WTC11 (cell line): ENCODE measurements around the gene ZFPM1. TPM values are rescaled to one million over a fixed set of nuclear protein-coding genes. Genes with fewer than 3 reads are reported as not detected.

ENCODE experiments used
- ATAC-seq: fragments of 200-7000 bp; cut with Tn5 transposase; 2 replicates; pipeline ENCODE4 v1.10.0; 2021; ENCODE audit warnings: mild to moderate bottlenecking, moderate library complexity
- CTCF ChIA-PET: fragments of 300-600 bp; sonication (Branson Sonifier 250); formaldehyde crosslinking; loops from one replicate; lab custom pipeline; 2021; ENCODE audit warnings: antibody characterized with exemption; lab: Charles Lee
- POLR2A ChIA-PET: fragments of 350-600 bp; sonication (Branson Sonifier 250); formaldehyde crosslinking; loops from one replicate; lab custom pipeline; 2021; ENCODE audit warnings: antibody characterized with exemption; lab: Charles Lee
- DNase-seq: peaks from one replicate; pipeline ENCODE4 v3.0.0; 2021; ENCODE audit warnings: low spot score
- H3K27ac Mint-ChIP-seq: 2 replicates; pipeline ENCODE4 v1.8.0; 2021; ENCODE audit warnings: mixed read lengths
- H3K27me3 Mint-ChIP-seq: 2 replicates; pipeline ENCODE4 v1.8.0; 2021; ENCODE audit warnings: low read depth, mild to moderate bottlenecking, moderate library complexity, mixed read lengths
- H3K36me3 Mint-ChIP-seq: 2 replicates; pipeline ENCODE4 v1.8.0; 2021; ENCODE audit warnings: mixed read lengths
- H3K4me1 Mint-ChIP-seq: 2 replicates; pipeline ENCODE4 v1.8.0; 2022; ENCODE audit warnings: mixed read lengths
- H3K4me3 Mint-ChIP-seq: 2 replicates; pipeline ENCODE4 v1.8.0; 2021; ENCODE audit warnings: mild to moderate bottlenecking, moderate library complexity, mixed read lengths
- H3K9me3 Mint-ChIP-seq: 2 replicates; pipeline ENCODE4 v1.8.0; 2021; ENCODE audit warnings: mixed read lengths
- ESRRA ChIP-seq: sonication (generic); formaldehyde crosslinking; IDR thresholded peaks from 2 replicates; pipeline ENCODE4 v1.8.1; 2022; ENCODE audit warnings: mild to moderate bottlenecking, missing genetic modification reagents, borderline replicate concordance
- GRHL2 ChIP-seq: fragments of 250-450 bp; sonication (Bioruptor Pico); IDR thresholded peaks from 2 replicates; pipeline ENCODE4 v1.8.0; 2022; ENCODE audit warnings: mild to moderate bottlenecking, moderate library complexity; ENCODE audit not compliant: insufficient replicate concordance, severe bottlenecking
- HMGA2 ChIP-seq: fragments of 250-450 bp; sonication (Bioruptor Pico); IDR thresholded peaks from 2 replicates; pipeline ENCODE4 v1.4.0; 2021; ENCODE audit warnings: mild to moderate bottlenecking, moderate library complexity
- JAZF1 ChIP-seq: fragments of 250-450 bp; sonication (Bioruptor Pico); IDR thresholded peaks from 2 replicates; pipeline ENCODE4 v1.9.0; 2021; ENCODE audit warnings: moderate library complexity, mild to moderate bottlenecking, inconsistent platforms
- MYBL2 ChIP-seq: sonication (generic); formaldehyde crosslinking; IDR thresholded peaks from 2 replicates; pipeline ENCODE4 v1.8.1; 2023; ENCODE audit warnings: mild to moderate bottlenecking, moderate library complexity, missing genetic modification reagents
- NFATC4 ChIP-seq: fragments of 250-450 bp; sonication (Bioruptor Pico); IDR thresholded peaks from 2 replicates; pipeline ENCODE4 v1.9.0; 2021; ENCODE audit warnings: mild to moderate bottlenecking
- NR2C2 ChIP-seq: sonication (generic); formaldehyde crosslinking; IDR thresholded peaks from 2 replicates; pipeline ENCODE4 v1.8.0; 2022; ENCODE audit warnings: mild to moderate bottlenecking, missing genetic modification reagents
- STAT6 ChIP-seq: sonication (generic); formaldehyde crosslinking; conservative IDR thresholded peaks from 2 replicates; pipeline ENCODE4 v1.8.1; 2023; ENCODE audit warnings: mild to moderate bottlenecking, low read depth, missing genetic modification reagents, moderate library complexity
- TCF7 ChIP-seq: sonication (generic); formaldehyde crosslinking; IDR thresholded peaks from 2 replicates; pipeline ENCODE4 v1.8.0; 2022; ENCODE audit warnings: mild to moderate bottlenecking, low read depth, missing genetic modification reagents, moderate library complexity
- TEAD4 ChIP-seq: sonication (generic); formaldehyde crosslinking; IDR thresholded peaks from 2 replicates; pipeline ENCODE4 v1.8.0; 2022; ENCODE audit warnings: mild to moderate bottlenecking, missing genetic modification reagents
- ZBTB21 ChIP-seq: sonication (generic); formaldehyde crosslinking; IDR thresholded peaks from 2 replicates; pipeline ENCODE4 v1.8.1; 2023; ENCODE audit warnings: mild to moderate bottlenecking, missing genetic modification reagents, borderline replicate concordance
- ZNF219 ChIP-seq: sonication (generic); formaldehyde crosslinking; IDR thresholded peaks from 2 replicates; pipeline ENCODE4 v1.8.0; 2023; ENCODE audit warnings: missing genetic modification reagents, mild to moderate bottlenecking, borderline replicate concordance
- ZNF423 ChIP-seq: fragments of 250-450 bp; sonication (Bioruptor Pico); IDR thresholded peaks from 2 replicates; pipeline ENCODE4 v2.1.2; 2022; ENCODE audit warnings: mild to moderate bottlenecking, moderate library complexity
- ZNF532 ChIP-seq: fragments of 250-450 bp; sonication (Bioruptor Pico); IDR thresholded peaks from 2 replicates; pipeline ENCODE4 v1.9.0; 2021; ENCODE audit warnings: mild to moderate bottlenecking, borderline replicate concordance
- total RNA-seq: library from RNA; stranded (reverse); gene quantifications from 3 replicates; pipeline ENCODE4 v1.2.3, GENCODE V29; 2021
- TF ChIP-seq, protein P1 (sequence below): sonication (generic); formaldehyde crosslinking; IDR thresholded peaks from 2 replicates; pipeline ENCODE4 v1.8.0; 2022; ENCODE audit warnings: mild to moderate bottlenecking, missing genetic modification reagents
- TF ChIP-seq, protein P2 (sequence below): sonication (generic); formaldehyde crosslinking; IDR thresholded peaks from 2 replicates; pipeline ENCODE4 v1.8.0; 2023; ENCODE audit warnings: mild to moderate bottlenecking, missing genetic modification reagents
- TF ChIP-seq, protein P3 (sequence below): sonication (generic); formaldehyde crosslinking; IDR thresholded peaks from 2 replicates; pipeline ENCODE4 v1.8.1; 2022; ENCODE audit warnings: missing genetic modification reagents, borderline replicate concordance

ZFPM1 gene
- total RNA-seq, 1 experiment from 2014 or later, result 9.3 TPM

GRCh38 chr16:88412766-88413165, 40.3 kb upstream of the ZFPM1 start:
- H3K9me3 Mint-ChIP-seq, result no peaks in the 10 kb centered on the region
- H3K4me1 Mint-ChIP-seq, result no peaks in the 10 kb centered on the region
- no peaks in the 10 kb centered on the region; the same call in 1 of the 2 replicates for H3K27me3 Mint-ChIP-seq
- CTCF ChIA-PET, result interaction anchor here (1.0 kb wide), 1 partner anchor 25 kb away, joined by 9 read pairs; no protein-coding TSS in a partner anchor
- ATAC-seq (no peak), DNase-seq (no peak)
- H3K27ac Mint-ChIP-seq, result no peak overlapping the region
- no peak for TF ChIP-seq STAT6 (CRISPR knock-in tag)
- no peak for TF ChIP-seq ZNF423 (CRISPR knock-in tag)
- no peak for TF ChIP-seq TCF7 (CRISPR knock-in tag)
- TF ChIP-seq, protein P1, sequence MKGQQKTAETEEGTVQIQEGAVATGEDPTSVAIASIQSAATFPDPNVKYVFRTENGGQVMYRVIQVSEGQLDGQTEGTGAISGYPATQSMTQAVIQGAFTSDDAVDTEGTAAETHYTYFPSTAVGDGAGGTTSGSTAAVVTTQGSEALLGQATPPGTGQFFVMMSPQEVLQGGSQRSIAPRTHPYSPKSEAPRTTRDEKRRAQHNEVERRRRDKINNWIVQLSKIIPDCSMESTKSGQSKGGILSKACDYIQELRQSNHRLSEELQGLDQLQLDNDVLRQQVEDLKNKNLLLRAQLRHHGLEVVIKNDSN (CRISPR knock-in tag), result no peak
- no peak for TF ChIP-seq ZBTB21 (CRISPR knock-in tag)
- TF ChIP-seq ZNF532 (CRISPR knock-in tag), result no peak
- no peak for TF ChIP-seq NR2C2 (CRISPR knock-in tag)
- TF ChIP-seq, protein P2, sequence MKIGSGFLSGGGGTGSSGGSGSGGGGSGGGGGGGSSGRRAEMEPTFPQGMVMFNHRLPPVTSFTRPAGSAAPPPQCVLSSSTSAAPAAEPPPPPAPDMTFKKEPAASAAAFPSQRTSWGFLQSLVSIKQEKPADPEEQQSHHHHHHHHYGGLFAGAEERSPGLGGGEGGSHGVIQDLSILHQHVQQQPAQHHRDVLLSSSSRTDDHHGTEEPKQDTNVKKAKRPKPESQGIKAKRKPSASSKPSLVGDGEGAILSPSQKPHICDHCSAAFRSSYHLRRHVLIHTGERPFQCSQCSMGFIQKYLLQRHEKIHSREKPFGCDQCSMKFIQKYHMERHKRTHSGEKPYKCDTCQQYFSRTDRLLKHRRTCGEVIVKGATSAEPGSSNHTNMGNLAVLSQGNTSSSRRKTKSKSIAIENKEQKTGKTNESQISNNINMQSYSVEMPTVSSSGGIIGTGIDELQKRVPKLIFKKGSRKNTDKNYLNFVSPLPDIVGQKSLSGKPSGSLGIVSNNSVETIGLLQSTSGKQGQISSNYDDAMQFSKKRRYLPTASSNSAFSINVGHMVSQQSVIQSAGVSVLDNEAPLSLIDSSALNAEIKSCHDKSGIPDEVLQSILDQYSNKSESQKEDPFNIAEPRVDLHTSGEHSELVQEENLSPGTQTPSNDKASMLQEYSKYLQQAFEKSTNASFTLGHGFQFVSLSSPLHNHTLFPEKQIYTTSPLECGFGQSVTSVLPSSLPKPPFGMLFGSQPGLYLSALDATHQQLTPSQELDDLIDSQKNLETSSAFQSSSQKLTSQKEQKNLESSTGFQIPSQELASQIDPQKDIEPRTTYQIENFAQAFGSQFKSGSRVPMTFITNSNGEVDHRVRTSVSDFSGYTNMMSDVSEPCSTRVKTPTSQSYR, result no peak
- no peak for TF ChIP-seq HMGA2 (CRISPR knock-in tag)
- TF ChIP-seq, protein P3, sequence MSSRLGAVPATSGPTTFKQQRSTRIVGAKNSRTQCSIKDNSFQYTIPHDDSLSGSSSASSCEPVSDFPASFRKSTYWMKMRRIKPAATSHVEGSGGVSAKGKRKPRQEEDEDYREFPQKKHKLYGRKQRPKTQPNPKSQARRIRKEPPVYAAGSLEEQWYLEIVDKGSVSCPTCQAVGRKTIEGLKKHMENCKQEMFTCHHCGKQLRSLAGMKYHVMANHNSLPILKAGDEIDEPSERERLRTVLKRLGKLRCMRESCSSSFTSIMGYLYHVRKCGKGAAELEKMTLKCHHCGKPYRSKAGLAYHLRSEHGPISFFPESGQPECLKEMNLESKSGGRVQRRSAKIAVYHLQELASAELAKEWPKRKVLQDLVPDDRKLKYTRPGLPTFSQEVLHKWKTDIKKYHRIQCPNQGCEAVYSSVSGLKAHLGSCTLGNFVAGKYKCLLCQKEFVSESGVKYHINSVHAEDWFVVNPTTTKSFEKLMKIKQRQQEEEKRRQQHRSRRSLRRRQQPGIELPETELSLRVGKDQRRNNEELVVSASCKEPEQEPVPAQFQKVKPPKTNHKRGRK, result no peak
- no peak for TF ChIP-seq ESRRA (CRISPR knock-in tag)
- no peak for TF ChIP-seq JAZF1 (CRISPR knock-in tag)
- no peak for TF ChIP-seq MYBL2 (CRISPR knock-in tag)
- no peak for TF ChIP-seq ZNF219 (CRISPR knock-in tag)
- no peak for TF ChIP-seq NFATC4
- TF ChIP-seq TEAD4 (CRISPR knock-in tag), result no peak
- no peak for TF ChIP-seq GRHL2 (CRISPR knock-in tag)
- H3K36me3 Mint-ChIP-seq, result no peaks in the 10 kb centered on the region
- H3K4me3 Mint-ChIP-seq, result no peak overlapping the region
- POLR2A ChIA-PET, result no interaction called here
